B cell (primary cell): ENCODE data around the gene SMIM41. TPM values are rescaled to one million over a fixed set of nuclear protein-coding genes. Genes with fewer than 3 reads are reported as not detected.

ENCODE experiments used
- ATAC-seq: fragments of 200-7000 bp; cut with Tn5 transposase; one replicate; pipeline ENCODE4 v1.10.0; 2021; ENCODE audit warnings: low read depth, mild to moderate bottlenecking, moderate number of reproducible peaks, moderate library complexity
- CTCF ChIA-PET: fragments of 350-600 bp; sonication (Branson Sonifier 250); formaldehyde crosslinking; loops from one replicate; lab custom pipeline; 2021; ENCODE audit warnings: antibody characterized with exemption, inconsistent platforms; lab: Charles Lee
- POLR2A ChIA-PET: fragments of 350-600 bp; sonication (Branson Sonifier 250); formaldehyde crosslinking; loops from one replicate; lab custom pipeline; 2021; ENCODE audit warnings: antibody characterized with exemption; lab: Charles Lee
- DNase-seq: peaks from one replicate; pipeline ENCODE4 v3.0.0; 2013
- H2AFZ ChIP-seq: 2 replicates; pipeline ENCODE4 v1.6.1; 2012; ENCODE audit warnings: mild to moderate bottlenecking, low read depth, low read length; ENCODE audit not compliant: insufficient read depth, poor library complexity, severe bottlenecking
- H3K27ac ChIP-seq, 2 donors: 1 replicate in 1 of 2; 2 replicates in 1 of 2; pipeline ENCODE4 v1.5.1; 2012 to 2013; ENCODE audit warnings: low read length in 2 of 2, mild to moderate bottlenecking in 2 of 2, moderate library complexity in 1 of 2
- H3K27me3 ChIP-seq, 4 experiments: fragments of 200-600 bp in 1 of 4; sonication (generic) in 1 of 4; replicated peaks in 1 of 4; 1 replicate in 2 of 4; 2 replicates in 2 of 4; pipeline versions ENCODE4 v1.6.1 to v1.7.0; 2013 to 2016; ENCODE audit warnings: low read length in 3 of 4, mild to moderate bottlenecking in 2 of 4, mixed read lengths in 1 of 4, moderate library complexity in 1 of 4; ENCODE audit not compliant: insufficient read depth in 4 of 4, control insufficient read depth in 3 of 4; ENCODE audit errors: control extremely low read depth in 1 of 4
- H3K36me3 ChIP-seq, 2 experiments: replicated peaks in 1 of 2; 1 replicate in 1 of 2; 2 replicates in 1 of 2; pipeline versions ENCODE4 v1.6.1 to v1.7.1; 2013; ENCODE audit warnings: low read length in 1 of 2; ENCODE audit not compliant: insufficient read depth in 2 of 2, control insufficient read depth in 1 of 2; ENCODE audit errors: control extremely low read depth in 1 of 2, extremely low read depth in 1 of 2
- H3K4me1 ChIP-seq, 2 donors: fragments of 200-600 bp in 1 of 2; sonication (generic) in 1 of 2; 1 replicate in 1 of 2; 2 replicates in 1 of 2; pipeline versions ENCODE4 v1.5.1 to v1.6.1; 2013 to 2017; ENCODE audit warnings: low read length in 2 of 2; ENCODE audit not compliant: control insufficient read depth in 2 of 2, insufficient read depth in 2 of 2
- H3K4me2 ChIP-seq: replicated peaks from 2 replicates; pipeline ENCODE3; 2012; ENCODE audit warnings: mild to moderate bottlenecking, low read depth, low read length; ENCODE audit not compliant: poor library complexity, severe bottlenecking
- H3K4me3 ChIP-seq, 5 experiments: fragments of 200-600 bp in 1 of 5; sonication (generic) in 1 of 5; 1 replicate in 3 of 5; 2 replicates in 2 of 5; pipeline versions ENCODE4 v1.5.1 to v1.7.0; 2011 to 2016; ENCODE audit warnings: low read length in 4 of 5, mild to moderate bottlenecking in 4 of 5, low read depth in 2 of 5, control low read depth in 1 of 5, moderate library complexity in 1 of 5; ENCODE audit not compliant: insufficient read depth in 1 of 5; ENCODE audit errors: control extremely low read depth in 1 of 5, extremely low read depth in 1 of 5
- H3K79me2 ChIP-seq: fragments of 200-600 bp; sonication (generic); one replicate; pipeline ENCODE4 v1.6.0; 2016; ENCODE audit warnings: low read length; ENCODE audit not compliant: control insufficient read depth, insufficient read depth
- H3K9ac ChIP-seq: fragments of 200-600 bp; sonication (generic); 2 replicates; pipeline ENCODE4 v1.6.1; 2017; ENCODE audit warnings: mild to moderate bottlenecking, low read length, moderate library complexity
- H3K9me3 ChIP-seq, 3 donors: one replicate each; pipeline versions ENCODE4 v1.6.1 to v1.7.1; 2013; ENCODE audit warnings: low read length in 2 of 3; ENCODE audit not compliant: control insufficient read depth in 2 of 3, insufficient read depth in 1 of 3; ENCODE audit errors: control extremely low read depth in 1 of 3
- H4K20me1 ChIP-seq: 2 replicates; pipeline ENCODE4 v1.6.0; 2012; ENCODE audit warnings: mild to moderate bottlenecking, low read length; ENCODE audit not compliant: insufficient read depth, control insufficient read depth, poor library complexity, severe bottlenecking
- H3K27ac Mint-ChIP-seq: one replicate; pipeline ENCODE4 v1.8.0; 2021; ENCODE audit warnings: mixed read lengths
- H3K27me3 Mint-ChIP-seq: one replicate; pipeline ENCODE4 v1.8.0; 2021; ENCODE audit warnings: mixed read lengths
- H3K4me1 Mint-ChIP-seq: one replicate; pipeline ENCODE4 v1.8.0; 2021; ENCODE audit warnings: mixed read lengths
- H3K4me3 Mint-ChIP-seq: one replicate; pipeline ENCODE4 v1.8.0; 2021; ENCODE audit warnings: mixed read lengths
- H3K9me3 Mint-ChIP-seq: one replicate; pipeline ENCODE4 v1.8.0; 2022; ENCODE audit warnings: mixed read lengths; ENCODE audit not compliant: insufficient read depth
- EZH2 ChIP-seq: IDR thresholded peaks from 2 replicates; pipeline ENCODE4 v1.6.1; 2012; ENCODE audit warnings: borderline replicate concordance, low read depth, mild to moderate bottlenecking, moderate library complexity, low read length; ENCODE audit not compliant: insufficient read depth, poor library complexity, severe bottlenecking
- WGBS: methylation state at CpG from one replicate; pipeline ENCODE4 v1.1.5; 2013; ENCODE audit warnings: missing lambda C conversion rate; ENCODE audit not compliant: insufficient coverage; 5-methylcytosine and 5-hydroxymethylcytosine counted together
- intact Hi-C: fragments of 100-400 bp; cut with micrococcal nuclease; formaldehyde crosslinking; loops from one replicate; pipeline ENCODE4 v1.10.0; 2022
- polyA plus RNA-seq: library from polyadenylated mRNA; depleted of rRNA; stranded (reverse); fragments of >200 nt; gene quantifications from 2 replicates; pipeline ENCODE4 v1.2.3, GENCODE V29; 2012
- total RNA-seq, 2 donors: library from RNA; stranded (reverse); fragments of 120-200 nt in 1 of 2; gene quantifications; 1 replicate in 1 of 2; 2 replicates in 1 of 2; pipeline versions ENCODE4 v1.2.3 to v1.2.4, GENCODE V29; 2013 to 2022
- TF ChIP-seq, protein P1 (sequence below): fragments of 200-600 bp; IDR thresholded peaks from one replicate; pipeline ENCODE4 v1.8.0; 2022; ENCODE audit warnings: antibody characterized with exemption, mild to moderate bottlenecking

SMIM41 gene
- total and polyA plus RNA-seq, 2 donors (not counting 1 experiment from before 2014, with no cell fraction given): 0.12 TPM; not detected in 1

DNA sequence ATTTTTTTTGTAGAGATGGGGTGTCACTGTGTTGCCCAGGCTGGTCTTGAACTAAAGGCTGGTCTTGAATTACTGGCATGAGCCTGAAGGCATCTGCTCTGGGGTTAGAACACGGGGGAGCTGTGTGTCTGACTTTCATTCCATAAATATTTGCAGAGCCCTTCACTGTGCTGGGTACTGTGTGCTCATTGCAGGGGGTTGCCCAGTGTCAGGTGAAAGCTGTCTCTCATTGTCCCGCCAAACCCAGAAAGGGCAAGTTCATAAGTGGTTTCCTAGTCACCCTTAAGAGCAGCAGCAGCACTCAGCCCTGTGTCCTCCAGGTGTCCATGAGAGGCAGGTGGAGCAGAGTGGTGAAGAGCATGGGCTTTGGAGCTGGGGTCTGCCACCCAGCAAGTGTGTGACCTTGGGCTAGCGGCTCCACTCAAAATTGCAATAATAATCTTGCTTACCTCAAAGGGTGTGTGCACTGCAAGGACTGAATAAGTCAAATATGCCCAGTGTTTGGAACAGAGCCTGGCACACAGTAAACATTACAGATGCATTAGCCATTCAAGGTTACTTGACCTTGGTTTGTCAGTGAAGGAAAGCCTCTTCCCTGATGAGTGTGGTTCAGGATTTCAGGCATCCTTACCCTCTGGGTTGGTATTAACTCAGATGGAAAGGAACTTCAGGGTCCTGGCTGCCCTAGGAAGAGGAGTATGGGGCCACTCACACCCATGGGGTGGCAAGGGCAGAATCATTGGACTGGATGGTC is 4.4 kb upstream of the SMIM41 start:
- peaks cover 27% of the 10 kb centered on the region for H4K20me1 ChIP-seq
- WGBS: 93% methylated on average over 2 of the region's 3 CpGs
- DNase-seq (no peak), ATAC-seq (no peak)
- Mint-ChIP-seq H3K27ac (no peak overlapping the region), H3K27me3 (no peaks in the 10 kb centered on the region), H3K4me1 (peaks cover 44% of the 10 kb centered on the region), H3K4me3 (no peak overlapping the region), H3K9me3 (no peaks in the 10 kb centered on the region)
- H3K79me2 ChIP-seq: peaks cover 47% of the 10 kb centered on the region
- intact Hi-C loops: no loop called here
- peaks cover 0 to 68% of the 10 kb centered on the region in 2 experiments for H3K36me3 ChIP-seq
- no peak overlapping the region for H3K4me3 ChIP-seq
- no peak overlapping the region for H3K4me2 ChIP-seq
- POLR2A ChIA-PET: no interaction called here
- peaks cover 26 to 46% of the 10 kb centered on the region in 2 donors for H3K4me1 ChIP-seq
- H3K9me3 ChIP-seq: no peaks in the 10 kb centered on the region
- TF ChIP-seq EZH2: no peak
- TF ChIP-seq, protein P1, sequence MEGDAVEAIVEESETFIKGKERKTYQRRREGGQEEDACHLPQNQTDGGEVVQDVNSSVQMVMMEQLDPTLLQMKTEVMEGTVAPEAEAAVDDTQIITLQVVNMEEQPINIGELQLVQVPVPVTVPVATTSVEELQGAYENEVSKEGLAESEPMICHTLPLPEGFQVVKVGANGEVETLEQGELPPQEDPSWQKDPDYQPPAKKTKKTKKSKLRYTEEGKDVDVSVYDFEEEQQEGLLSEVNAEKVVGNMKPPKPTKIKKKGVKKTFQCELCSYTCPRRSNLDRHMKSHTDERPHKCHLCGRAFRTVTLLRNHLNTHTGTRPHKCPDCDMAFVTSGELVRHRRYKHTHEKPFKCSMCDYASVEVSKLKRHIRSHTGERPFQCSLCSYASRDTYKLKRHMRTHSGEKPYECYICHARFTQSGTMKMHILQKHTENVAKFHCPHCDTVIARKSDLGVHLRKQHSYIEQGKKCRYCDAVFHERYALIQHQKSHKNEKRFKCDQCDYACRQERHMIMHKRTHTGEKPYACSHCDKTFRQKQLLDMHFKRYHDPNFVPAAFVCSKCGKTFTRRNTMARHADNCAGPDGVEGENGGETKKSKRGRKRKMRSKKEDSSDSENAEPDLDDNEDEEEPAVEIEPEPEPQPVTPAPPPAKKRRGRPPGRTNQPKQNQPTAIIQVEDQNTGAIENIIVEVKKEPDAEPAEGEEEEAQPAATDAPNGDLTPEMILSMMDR: no peak
- no peaks in the 10 kb centered on the region for H3K27me3 ChIP-seq
- no peak overlapping the region for H3K9ac ChIP-seq
- no peak overlapping the region for H2AFZ ChIP-seq
- no peak overlapping the region for H3K27ac ChIP-seq
- CTCF ChIA-PET: interaction anchor here (1.3 to 34.6 kb wide), 2 partner anchors 42 to 83 kb away, joined by 3 to 1315 read pairs; no protein-coding TSS in a partner anchor

GRCh38 chr12:52076811-52077210 is 2.7 kb upstream of the SMIM41 start:
- Mint-ChIP-seq H3K4me3 (no peak overlapping the region), H3K27ac (no peak overlapping the region), H3K9me3 (no peaks in the 10 kb centered on the region), H3K4me1 (peaks cover 46% of the 10 kb centered on the region), H3K27me3 (no peaks in the 10 kb centered on the region)
- POLR2A ChIA-PET: interaction anchor here (0.7 kb wide), 1 partner anchor 45 kb away, joined by 4 read pairs; no protein-coding TSS in a partner anchor
- no peak overlapping the region for H3K27ac ChIP-seq
- H3K9ac ChIP-seq: no peak overlapping the region
- H2AFZ ChIP-seq: no peak overlapping the region
- CTCF ChIA-PET: interaction anchor here (0.9 to 34.6 kb wide), 2 partner anchors 44 to 45 kb away, joined by 3 to 1315 read pairs; no protein-coding TSS in a partner anchor
- H4K20me1 ChIP-seq: peaks cover 19% of the 10 kb centered on the region
- no peaks in the 10 kb centered on the region for H3K27me3 ChIP-seq
- peaks cover 29 to 46% of the 10 kb centered on the region in 2 donors for H3K4me1 ChIP-seq
- intact Hi-C loops: no loop called here
- H3K9me3 ChIP-seq: no peaks in the 10 kb centered on the region
- over 99% methylated on average over 16 of the region's 16 CpGs for WGBS
- no peak for TF ChIP-seq EZH2
- TF ChIP-seq, protein P1: no peak
- ATAC-seq (no peak), DNase-seq (no peak)
- H3K4me3 ChIP-seq: no peak overlapping the region
- peaks cover 0 to 67% of the 10 kb centered on the region in 2 experiments for H3K36me3 ChIP-seq
- H3K79me2 ChIP-seq: peaks cover 30% of the 10 kb centered on the region
- no peak overlapping the region for H3K4me2 ChIP-seq
